IMR-90 (cell line): ENCODE results near the gene MAFB. TPM values are rescaled to one million over a fixed set of nuclear protein-coding genes. Genes with fewer than 3 reads are reported as not detected.

Experiments
- ATAC-seq: fragments of 200-7000 bp; cut with Tn5 transposase; 2 replicates; pipeline ENCODE4 v1.9.1; 2020; ENCODE audit warnings: low read depth, mild to moderate bottlenecking, moderate library complexity
- BruUV-seq: library from RNA; stranded (reverse); fragments of 400-500 nt; replicated peaks from 2 replicates; lab custom pipeline; 2021; lab: Mats Ljungman, UMichigan
- CTCF ChIA-PET: fragments of 300-600 bp; formaldehyde crosslinking; extraction: SDS; loops from one replicate; lab custom pipeline; 2021; ENCODE audit warnings: antibody characterized with exemption; lab: Yijun Ruan, JAX
- POLR2A ChIA-PET: fragments of 300-600 bp; sonication (Branson Sonifier 250); formaldehyde crosslinking; loops from one replicate; lab custom pipeline; 2022; ENCODE audit warnings: antibody characterized with exemption; ENCODE audit not compliant: unreplicated experiment; lab: Charles Lee
- DNase-seq: peaks from one replicate; pipeline ENCODE4 v3.0.0; 2013
- H2AFZ ChIP-seq: replicated peaks from 2 replicates; pipeline ENCODE3; 2013; ENCODE audit warnings: low read length, mild to moderate bottlenecking; ENCODE audit not compliant: poor library complexity
- H2AK5ac ChIP-seq: 2 replicates; pipeline ENCODE4 v1.6.1; 2013; ENCODE audit warnings: low read depth, low read length, inconsistent platforms
- H2AK9ac ChIP-seq: replicated peaks from 2 replicates; pipeline ENCODE3; 2013; ENCODE audit warnings: mild to moderate bottlenecking, low read depth, low read length, moderate library complexity; ENCODE audit not compliant: poor library complexity
- H2BK120ac ChIP-seq: 2 replicates; pipeline ENCODE4 v1.6.1; 2013; ENCODE audit warnings: low read depth, low read length, inconsistent platforms
- H2BK15ac ChIP-seq: 3 replicates; pipeline ENCODE4 v1.6.1; 2013; ENCODE audit warnings: low read depth, low read length, inconsistent platforms
- H2BK20ac ChIP-seq: 2 replicates; pipeline ENCODE4 v1.6.1; 2013; ENCODE audit warnings: low read depth, mild to moderate bottlenecking, inconsistent platforms, low read length, moderate library complexity
- H2BK5ac ChIP-seq: 2 replicates; pipeline ENCODE4 v1.6.1; 2013; ENCODE audit warnings: mild to moderate bottlenecking, low read depth, low read length, inconsistent platforms; ENCODE audit not compliant: poor library complexity, severe bottlenecking
- H3K14ac ChIP-seq: replicated peaks from 2 replicates; pipeline ENCODE4 v1.6.1; 2013; ENCODE audit warnings: low read depth, low read length, inconsistent platforms
- H3K18ac ChIP-seq: 2 replicates; pipeline ENCODE4 v1.6.1; 2013; ENCODE audit warnings: low read depth, low read length, control low read depth
- H3K23ac ChIP-seq: 2 replicates; pipeline ENCODE4 v1.6.1; 2013; ENCODE audit warnings: low read depth, low read length, inconsistent platforms
- H3K27ac ChIP-seq: 2 replicates; pipeline ENCODE4 v1.5.1; 2013; ENCODE audit warnings: mild to moderate bottlenecking, control low read depth, low read length; ENCODE audit not compliant: insufficient read depth
- H3K27me3 ChIP-seq: 2 replicates; pipeline ENCODE4 v1.6.1; 2013; ENCODE audit warnings: low read length; ENCODE audit not compliant: control insufficient read depth, insufficient read depth
- H3K36me3 ChIP-seq: 2 replicates; pipeline ENCODE4 v1.6.1; 2013; ENCODE audit warnings: low read length, mixed read lengths; ENCODE audit not compliant: control insufficient read depth, insufficient read depth
- H3K4ac ChIP-seq: 2 replicates; pipeline ENCODE4 v1.6.1; 2013; ENCODE audit warnings: low read depth, low read length, inconsistent platforms
- H3K4me1 ChIP-seq: 2 replicates; pipeline ENCODE4 v1.6.1; 2013; ENCODE audit warnings: low read length, mixed read lengths; ENCODE audit not compliant: control insufficient read depth, insufficient read depth
- H3K4me2 ChIP-seq: 2 replicates; pipeline ENCODE4 v1.6.1; 2013; ENCODE audit warnings: low read depth, mild to moderate bottlenecking, control low read depth, low read length, moderate library complexity
- H3K4me3 ChIP-seq: 2 replicates; pipeline ENCODE4 v1.5.1; 2013; ENCODE audit warnings: low read depth, mild to moderate bottlenecking, control low read depth, low read length, moderate library complexity; ENCODE audit not compliant: insufficient read depth
- H3K56ac ChIP-seq: 2 replicates; pipeline ENCODE4 v1.6.1; 2013; ENCODE audit warnings: low read length, inconsistent platforms; ENCODE audit not compliant: insufficient read depth; ENCODE audit errors: extremely low read depth
- H3K79me1 ChIP-seq, 2 experiments: 2 replicates each; pipeline ENCODE4 v1.6.1; 2013; ENCODE audit warnings: low read length in 2 of 2, inconsistent platforms in 1 of 2, low read depth in 1 of 2
- H3K9ac ChIP-seq: 2 replicates; pipeline ENCODE4 v1.6.1; 2013; ENCODE audit warnings: low read depth, low read length, control low read depth
- H3K9me1 ChIP-seq: 2 replicates; pipeline ENCODE4 v1.6.1; 2013; ENCODE audit warnings: low read length, inconsistent platforms; ENCODE audit not compliant: insufficient read depth
- H3K9me3 ChIP-seq: 2 replicates; pipeline ENCODE4 v1.6.1; 2013; ENCODE audit warnings: low read length; ENCODE audit not compliant: control insufficient read depth, insufficient read depth
- H4K20me1 ChIP-seq: 2 replicates; pipeline ENCODE4 v1.6.1; 2013; ENCODE audit warnings: low read length, inconsistent platforms; ENCODE audit not compliant: insufficient read depth
- H4K5ac ChIP-seq: 2 replicates; pipeline ENCODE4 v1.6.1; 2013; ENCODE audit warnings: mild to moderate bottlenecking, low read depth, low read length, control low read depth
- H4K8ac ChIP-seq, 2 experiments: 2 replicates each; pipeline ENCODE4 v1.6.1; 2013; ENCODE audit warnings: low read depth in 2 of 2, low read length in 2 of 2, control low read depth in 1 of 2, inconsistent platforms in 1 of 2
- H4K91ac ChIP-seq: 2 replicates; pipeline ENCODE4 v1.6.1; 2013; ENCODE audit warnings: low read depth, low read length, inconsistent platforms; ENCODE audit not compliant: insufficient read depth
- BHLHE40 ChIP-seq: fragments of 150-350 bp; IDR thresholded peaks from 2 replicates; pipeline ENCODE4 v1.6.1; 2016; ENCODE audit warnings: mild to moderate bottlenecking, low read depth, low read length
- CEBPB ChIP-seq: IDR thresholded peaks from 2 replicates; pipeline ENCODE4 v1.6.1; 2012; ENCODE audit warnings: low read depth, low read length, improper control_type of control experiment
- CHD1 ChIP-seq: IDR thresholded peaks from 2 replicates; pipeline ENCODE4 v1.6.1; 2012; ENCODE audit warnings: low read depth, low read length, improper control_type of control experiment
- CTCF ChIP-seq: conservative IDR thresholded peaks from 2 replicates; pipeline ENCODE4 v1.5.1; 2012; ENCODE audit warnings: mild to moderate bottlenecking, low read depth, low read length, improper control_type of control experiment
- FOS ChIP-seq: fragments of 150-350 bp; IDR thresholded peaks from 2 replicates; pipeline ENCODE4 v1.6.1; 2016; ENCODE audit warnings: low read depth, low read length
- MAFK ChIP-seq: IDR thresholded peaks from 2 replicates; pipeline ENCODE4 v1.6.1; 2012; ENCODE audit warnings: low read depth, low read length, improper control_type of control experiment
- MAZ ChIP-seq: IDR thresholded peaks from 2 replicates; pipeline ENCODE4 v1.6.1; 2012; ENCODE audit warnings: low read depth, mild to moderate bottlenecking, low read length, improper control_type of control experiment, moderate library complexity, borderline replicate concordance
- MXI1 ChIP-seq: IDR thresholded peaks from 2 replicates; pipeline ENCODE4 v1.6.1; 2012; ENCODE audit warnings: low read depth, mild to moderate bottlenecking, low read length, moderate library complexity, borderline replicate concordance
- NFE2L2 ChIP-seq: fragments of 150-350 bp; IDR thresholded peaks from 2 replicates; pipeline ENCODE4 v1.6.1; 2016; ENCODE audit warnings: low read depth, mild to moderate bottlenecking, low read length
- POLR2A ChIP-seq: IDR thresholded peaks from 2 replicates; pipeline ENCODE4 v1.6.1; 2012; ENCODE audit warnings: mild to moderate bottlenecking, low read depth, low read length
- RAD21 ChIP-seq: IDR thresholded peaks from 2 replicates; pipeline ENCODE4 v1.6.1; 2012; ENCODE audit warnings: low read length, improper control_type of control experiment
- RCOR1 ChIP-seq: IDR thresholded peaks from 2 replicates; pipeline ENCODE4 v1.6.1; 2012; ENCODE audit warnings: mild to moderate bottlenecking, low read length, improper control_type of control experiment; ENCODE audit not compliant: insufficient replicate concordance
- RFX5 ChIP-seq: IDR thresholded peaks from 2 replicates; pipeline ENCODE4 v1.8.0; 2012; ENCODE audit warnings: low read depth, mild to moderate bottlenecking, low read length, moderate library complexity
- SMC3 ChIP-seq: fragments of 150-350 bp; IDR thresholded peaks from 2 replicates; pipeline ENCODE4 v1.6.1; 2016; ENCODE audit warnings: low read depth, mild to moderate bottlenecking, antibody characterized with exemption, low read length, moderate library complexity
- WGBS, 2 experiments: methylation state at CpG; one replicate each; pipeline versions ENCODE4 v1.1.5 to v1.1.7; 2013; ENCODE audit warnings: missing lambda C conversion rate in 2 of 2; ENCODE audit not compliant: insufficient read length in 1 of 2; ENCODE audit errors: extremely low coverage in 2 of 2; 5-methylcytosine and 5-hydroxymethylcytosine counted together
- dilution Hi-C: fragments of 300-500 bp; cut with HindIII; formaldehyde crosslinking; loops from one replicate; pipeline ENCODE4 v1.14.3; 2018; ENCODE audit warnings: low sequenced_read_pairs; ENCODE audit not compliant: unreplicated experiment
- in situ Hi-C: fragments of 300-500 bp; cut with MboI; formaldehyde crosslinking; loops from 3 replicates; pipeline ENCODE4 v1.14.3; 2019; ENCODE audit warnings: low sequenced_read_pairs, inconsistent platforms, mixed read lengths
- intact Hi-C: fragments of 100-400 bp; cut with micrococcal nuclease; formaldehyde crosslinking; loops from 2 replicates; pipeline ENCODE4 v1.10.0; 2022
- polyA plus RNA-seq, 3 experiments: library from polyadenylated mRNA; depleted of rRNA; stranded (reverse); fragments of >200 nt; gene quantifications; 2 replicates each; pipeline ENCODE4 v1.2.3, GENCODE V29; 2012; ENCODE audit warnings: low replicate concordance in 1 of 3
- total RNA-seq: library from RNA; depleted of rRNA; stranded (reverse); fragments of >200 nt; gene quantifications from 2 replicates; pipeline ENCODE4 v1.2.3, GENCODE V29; 2012
- TF ChIP-seq, protein P1 (sequence below): fragments of 150-350 bp; IDR thresholded peaks from 2 replicates; pipeline ENCODE4 v1.6.1; 2017; ENCODE audit warnings: mild to moderate bottlenecking, antibody characterized with exemption, low read length, low read depth
- TF ChIP-seq, protein P2 (sequence below): fragments of 150-350 bp; IDR thresholded peaks from 2 replicates; pipeline ENCODE4 v1.6.1; 2016; ENCODE audit warnings: low read depth, mild to moderate bottlenecking, low read length, moderate library complexity, borderline replicate concordance

MAFB gene
- total and polyA plus RNA-seq, 2 of the 4 experiments (the other 2 are of a cell fraction) = 0.07 TPM; not detected in 1

DNA sequence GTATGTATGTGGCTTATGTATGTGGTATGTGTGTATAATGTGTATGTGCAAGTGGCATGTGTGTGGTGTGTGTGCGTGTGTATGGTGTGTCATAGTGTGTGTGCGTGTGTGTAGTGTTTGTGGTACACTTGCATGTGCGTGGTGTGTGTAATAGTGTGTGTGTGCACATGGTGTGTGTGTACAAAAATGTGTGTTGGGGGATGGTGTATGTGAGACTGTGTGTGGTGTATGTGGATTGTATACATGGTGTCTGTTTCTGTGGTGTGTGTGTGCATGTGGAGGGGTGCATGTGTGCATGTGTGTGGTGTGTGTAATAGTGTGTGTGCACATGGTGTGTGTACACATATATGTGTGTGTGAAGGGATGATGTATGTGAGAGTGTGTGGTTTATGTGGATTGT, 21.5 kb downstream of the MAFB start:
- Histone ChIP-seq H3K56ac (no peak overlapping the region), H3K4me3 (no peak overlapping the region), H3K18ac (no peak overlapping the region), H4K20me1 (no peaks in the 10 kb centered on the region), H3K23ac (no peak overlapping the region), H4K91ac (no peak overlapping the region), H3K36me3 (no peaks in the 10 kb centered on the region), H3K79me1 (no peaks in the 10 kb centered on the region), H3K4me1 (no peaks in the 10 kb centered on the region), H3K9me3 (no peaks in the 10 kb centered on the region), H3K9me1 (peaks cover 4% of the 10 kb centered on the region; the same call in 1 of the 2 replicates), H2AK9ac (no peak overlapping the region), H3K27ac (no peak overlapping the region), H3K9ac (no peak overlapping the region), H2AFZ (no peak overlapping the region), H3K27me3 (peaks cover 8% of the 10 kb centered on the region; the same call in 1 of the 2 replicates), H3K4ac (no peak overlapping the region), H2BK120ac (no peak overlapping the region), H2BK5ac (peak overlapping the region; percentile 21), H2BK15ac (no peak overlapping the region), H4K8ac (no peak overlapping the region), H2AK5ac (no peak overlapping the region), H3K14ac (no peak overlapping the region), H3K4me2 (no peak overlapping the region), H4K5ac (no peak overlapping the region), H2BK20ac (no peak overlapping the region)
- no peak for ATAC-seq
- CTCF ChIA-PET = no interaction called here
- POLR2A ChIA-PET = no interaction called here
- WGBS, 2 experiments = 100% methylated on average over 1 of the region's 3 CpGs; no CpG with 5 or more reads in 1 of the 2 experiments
- TF ChIP-seq, protein P1, sequence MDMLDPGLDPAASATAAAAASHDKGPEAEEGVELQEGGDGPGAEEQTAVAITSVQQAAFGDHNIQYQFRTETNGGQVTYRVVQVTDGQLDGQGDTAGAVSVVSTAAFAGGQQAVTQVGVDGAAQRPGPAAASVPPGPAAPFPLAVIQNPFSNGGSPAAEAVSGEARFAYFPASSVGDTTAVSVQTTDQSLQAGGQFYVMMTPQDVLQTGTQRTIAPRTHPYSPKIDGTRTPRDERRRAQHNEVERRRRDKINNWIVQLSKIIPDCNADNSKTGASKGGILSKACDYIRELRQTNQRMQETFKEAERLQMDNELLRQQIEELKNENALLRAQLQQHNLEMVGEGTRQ = no peak
- TF ChIP-seq CEBPB (no peak), SMC3 (no peak), MAZ (no peak), NFE2L2 (no peak), MXI1 (no peak), RAD21 (no peak), FOS (no peak), BHLHE40 (no peak), CHD1 (no peak), POLR2A (no peak), CTCF (no peak), MAFK (no peak), RFX5 (no peak), RCOR1 (no peak)
- TF ChIP-seq, protein P2, sequence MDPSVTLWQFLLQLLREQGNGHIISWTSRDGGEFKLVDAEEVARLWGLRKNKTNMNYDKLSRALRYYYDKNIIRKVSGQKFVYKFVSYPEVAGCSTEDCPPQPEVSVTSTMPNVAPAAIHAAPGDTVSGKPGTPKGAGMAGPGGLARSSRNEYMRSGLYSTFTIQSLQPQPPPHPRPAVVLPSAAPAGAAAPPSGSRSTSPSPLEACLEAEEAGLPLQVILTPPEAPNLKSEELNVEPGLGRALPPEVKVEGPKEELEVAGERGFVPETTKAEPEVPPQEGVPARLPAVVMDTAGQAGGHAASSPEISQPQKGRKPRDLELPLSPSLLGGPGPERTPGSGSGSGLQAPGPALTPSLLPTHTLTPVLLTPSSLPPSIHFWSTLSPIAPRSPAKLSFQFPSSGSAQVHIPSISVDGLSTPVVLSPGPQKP = no peak
- in situ Hi-C loops (no loop called here), dilution Hi-C loops (no loop called here), intact Hi-C loops (no loop called here)
- no TSS peak for BruUV-seq
- no peak for DNase-seq
